ENCODE results near the gene ADGRG3. TPM values are rescaled to one million over a fixed set of nuclear protein-coding genes. Genes with fewer than 3 reads are reported as not detected.

ADGRG3 gene
- polyA plus RNA-seq, 1 donor (not counting 4 experiments of a cell fraction or from before 2014, with no cell fraction given): not detected

DNA sequence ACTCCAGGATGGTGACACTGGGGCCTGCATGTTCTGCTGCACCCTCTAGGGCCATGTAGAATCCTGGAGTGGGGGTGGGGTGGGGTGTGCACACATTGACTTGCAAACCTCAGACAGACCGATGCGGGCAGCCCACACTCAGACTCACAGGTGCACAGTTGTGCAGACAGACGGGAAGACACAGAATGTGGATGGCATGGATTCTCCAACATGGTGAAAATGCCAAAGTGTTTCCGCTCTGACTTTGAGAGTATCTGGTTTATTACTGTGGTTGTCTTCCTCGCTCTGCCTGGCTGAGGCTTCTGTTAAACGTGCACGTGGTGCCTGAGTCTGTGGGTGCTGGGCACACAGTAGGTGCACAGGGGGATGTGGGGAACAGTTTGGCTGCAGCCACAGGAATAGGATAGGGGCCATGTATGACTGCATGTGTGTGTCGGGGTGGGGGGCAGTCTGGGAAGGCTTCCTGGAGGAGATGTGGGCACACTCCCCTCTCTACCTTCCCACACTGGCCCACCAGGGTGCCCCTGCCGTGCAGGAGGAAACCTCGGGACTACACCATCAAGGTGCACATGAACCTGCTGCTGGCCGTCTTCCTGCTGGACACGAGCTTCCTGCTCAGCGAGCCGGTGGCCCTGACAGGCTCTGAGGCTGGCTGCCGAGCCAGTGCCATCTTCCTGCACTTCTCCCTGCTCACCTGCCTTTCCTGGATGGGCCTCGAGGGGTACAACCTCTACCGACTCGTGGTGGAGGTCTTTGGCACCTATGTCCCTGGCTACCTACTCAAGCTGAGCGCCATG is 9.0 kb upstream of the ADGRG3 start:
- peaks cover 6% of the 10 kb centered on the region for H4K20me1 ChIP-seq (ENCODE audit: control insufficient read depth, extremely low read depth, insufficient read depth, low read length)
- no peak for TF ChIP-seq EZH2 (IDR thresholded peaks at IDR 0.05; ENCODE audit: low read length)
- TF ChIP-seq, protein P1, sequence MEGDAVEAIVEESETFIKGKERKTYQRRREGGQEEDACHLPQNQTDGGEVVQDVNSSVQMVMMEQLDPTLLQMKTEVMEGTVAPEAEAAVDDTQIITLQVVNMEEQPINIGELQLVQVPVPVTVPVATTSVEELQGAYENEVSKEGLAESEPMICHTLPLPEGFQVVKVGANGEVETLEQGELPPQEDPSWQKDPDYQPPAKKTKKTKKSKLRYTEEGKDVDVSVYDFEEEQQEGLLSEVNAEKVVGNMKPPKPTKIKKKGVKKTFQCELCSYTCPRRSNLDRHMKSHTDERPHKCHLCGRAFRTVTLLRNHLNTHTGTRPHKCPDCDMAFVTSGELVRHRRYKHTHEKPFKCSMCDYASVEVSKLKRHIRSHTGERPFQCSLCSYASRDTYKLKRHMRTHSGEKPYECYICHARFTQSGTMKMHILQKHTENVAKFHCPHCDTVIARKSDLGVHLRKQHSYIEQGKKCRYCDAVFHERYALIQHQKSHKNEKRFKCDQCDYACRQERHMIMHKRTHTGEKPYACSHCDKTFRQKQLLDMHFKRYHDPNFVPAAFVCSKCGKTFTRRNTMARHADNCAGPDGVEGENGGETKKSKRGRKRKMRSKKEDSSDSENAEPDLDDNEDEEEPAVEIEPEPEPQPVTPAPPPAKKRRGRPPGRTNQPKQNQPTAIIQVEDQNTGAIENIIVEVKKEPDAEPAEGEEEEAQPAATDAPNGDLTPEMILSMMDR (optimal IDR thresholded peaks at IDR 0.05 in 1 of 3, IDR thresholded peaks at IDR 0.05 in 1 of 3, conservative IDR thresholded peaks at IDR 0.05 in 1 of 3; ENCODE audit: extremely low read depth in 1 of 3, insufficient read depth in 2 of 3, low read length in 3 of 3): no peak
- no peak overlapping the region for H3K4me2 ChIP-seq (ENCODE audit: control insufficient read depth, extremely low read depth, insufficient read depth, low read depth, low read length)
- peaks cover 10% of the 10 kb centered on the region for H3K4me1 ChIP-seq (ENCODE audit: control insufficient read depth, extremely low read depth, insufficient read depth, low read length)
- no peak overlapping the region for H3K27ac ChIP-seq (ENCODE audit: control insufficient read depth, insufficient read depth, low read length)
- dilution Hi-C loops (cut with MboI; ENCODE audit: extremely low pct_ligation_motif_present, low sequenced_read_pairs): no loop called here
- FAIRE-seq (no peak), DNase-seq (ENCODE audit: low read depth, low spot score) (no peak)
- H3K4me3 ChIP-seq (ENCODE audit: control insufficient read depth in 2 of 3, extremely low read depth in 1 of 3, insufficient read depth in 2 of 3, low read depth in 1 of 3, low read length in 3 of 3): no peak overlapping the region
- no peaks in the 10 kb centered on the region for H3K9me3 ChIP-seq (ENCODE audit: control insufficient read depth, low read depth, low read length)
- no peak overlapping the region for H2AFZ ChIP-seq (ENCODE audit: control insufficient read depth, low read length)
- peaks cover 49 to 54% of the 10 kb centered on the region in 2 experiments for H3K36me3 ChIP-seq (ENCODE audit: control insufficient read depth in 2 of 2, extremely low read depth in 1 of 2, insufficient read depth in 2 of 2, low read length in 2 of 2)
- no peak overlapping the region for H3K9ac ChIP-seq (ENCODE audit: control insufficient read depth, extremely low read depth, insufficient read depth, low read length)
- H3K27me3 ChIP-seq (ENCODE audit: control insufficient read depth, extremely low read depth, insufficient read depth, low read length): no peaks in the 10 kb centered on the region
- H3K79me2 ChIP-seq (ENCODE audit: control insufficient read depth, insufficient read depth, low read length): no peaks in the 10 kb centered on the region
- peaks cover 4% of the 10 kb centered on the region for H3K9me1 ChIP-seq (ENCODE audit: control insufficient read depth, extremely low read depth, insufficient read depth, low read length)

DNA sequence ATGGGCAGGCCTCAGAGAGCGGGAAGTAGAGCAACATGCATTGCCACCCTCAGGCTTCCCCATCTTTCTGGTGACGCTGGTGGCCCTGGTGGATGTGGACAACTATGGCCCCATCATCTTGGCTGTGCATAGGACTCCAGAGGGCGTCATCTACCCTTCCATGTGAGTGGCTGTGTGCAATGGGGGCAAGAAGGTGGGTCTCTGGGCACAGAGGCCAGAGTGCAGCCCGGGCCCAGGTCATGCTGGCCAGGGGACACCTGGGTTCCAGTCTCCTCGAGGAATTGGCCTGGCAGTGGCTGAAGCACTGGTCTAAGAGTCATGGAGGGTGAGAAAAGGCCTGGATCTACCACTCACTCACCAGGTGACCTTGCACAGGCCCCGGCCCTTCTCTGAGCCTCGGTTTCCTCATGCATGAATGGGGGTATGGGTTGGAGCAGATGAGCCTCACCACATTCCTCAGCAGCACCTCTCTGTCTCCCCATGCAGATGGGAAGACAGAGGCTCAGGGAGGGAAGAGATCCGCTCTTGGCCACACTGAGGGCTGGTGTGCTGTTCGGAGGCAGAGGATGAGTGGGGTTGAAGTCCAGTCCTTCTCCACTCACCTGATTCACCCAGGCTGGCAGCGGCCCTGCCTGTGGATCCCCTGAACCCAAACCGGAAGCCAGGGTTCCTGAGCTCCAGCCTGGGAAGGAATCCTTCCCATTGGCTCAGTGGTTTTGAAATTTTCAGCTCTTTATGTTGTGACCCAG is 7.2 kb upstream of the ADGRG3 start:
- no peak overlapping the region for H3K4me3 ChIP-seq (ENCODE audit: control insufficient read depth in 2 of 3, extremely low read depth in 1 of 3, insufficient read depth in 2 of 3, low read depth in 1 of 3, low read length in 3 of 3)
- no peak for FAIRE-seq
- no peak overlapping the region for H3K27ac ChIP-seq (ENCODE audit: control insufficient read depth, insufficient read depth, low read length)
- H3K79me2 ChIP-seq (ENCODE audit: control insufficient read depth, insufficient read depth, low read length): no peaks in the 10 kb centered on the region
- no peaks in the 10 kb centered on the region for H3K4me1 ChIP-seq (ENCODE audit: control insufficient read depth, extremely low read depth, insufficient read depth, low read length)
- no peak overlapping the region for H2AFZ ChIP-seq (ENCODE audit: control insufficient read depth, low read length)
- H3K27me3 ChIP-seq (ENCODE audit: control insufficient read depth, extremely low read depth, insufficient read depth, low read length): no peaks in the 10 kb centered on the region
- H3K4me2 ChIP-seq (ENCODE audit: control insufficient read depth, extremely low read depth, insufficient read depth, low read depth, low read length): no peak overlapping the region
- dilution Hi-C loops (cut with MboI; ENCODE audit: extremely low pct_ligation_motif_present, low sequenced_read_pairs): no loop called here
- no peaks in the 10 kb centered on the region for H4K20me1 ChIP-seq (ENCODE audit: control insufficient read depth, extremely low read depth, insufficient read depth, low read length)
- no peak for TF ChIP-seq EZH2 (IDR thresholded peaks at IDR 0.05; ENCODE audit: low read length)
- TF ChIP-seq, protein P1 (optimal IDR thresholded peaks at IDR 0.05 in 1 of 3, IDR thresholded peaks at IDR 0.05 in 1 of 3, conservative IDR thresholded peaks at IDR 0.05 in 1 of 3; ENCODE audit: extremely low read depth in 1 of 3, insufficient read depth in 2 of 3, low read length in 3 of 3): no peak
- H3K9ac ChIP-seq (ENCODE audit: control insufficient read depth, extremely low read depth, insufficient read depth, low read length): no peak overlapping the region
- no peaks in the 10 kb centered on the region for H3K9me1 ChIP-seq (ENCODE audit: control insufficient read depth, extremely low read depth, insufficient read depth, low read length)
- no peak for DNase-seq (ENCODE audit: low read depth, low spot score)
- H3K9me3 ChIP-seq (ENCODE audit: control insufficient read depth, low read depth, low read length): no peaks in the 10 kb centered on the region
- peaks cover 38 to 55% of the 10 kb centered on the region in 2 experiments for H3K36me3 ChIP-seq (ENCODE audit: control insufficient read depth in 2 of 2, extremely low read depth in 1 of 2, insufficient read depth in 2 of 2, low read length in 2 of 2)
